GM12875 (cell line): Measurements from ENCODE around the gene FAF1.

Experiments used
- H3K4me3 ChIP-seq: one replicate; pipeline ENCODE4 v1.5.1; 2011; ENCODE audit warnings: low read depth, low read length, control low read depth
- CTCF ChIP-seq: IDR thresholded peaks from 2 replicates; pipeline ENCODE4 v1.5.1; 2011; ENCODE audit warnings: low read depth, mild to moderate bottlenecking, control low read depth, inconsistent platforms, low read length, moderate library complexity, borderline replicate concordance; ENCODE audit not compliant: insufficient read depth

The FAF1 gene

GRCh38 chr1:50516056-50516455 lies 444.0 kb downstream of the FAF1 start:
- no peak for TF ChIP-seq CTCF
- H3K4me3 ChIP-seq: no peak overlapping the region

- H3K4me3 ChIP-seq: no peak overlapping the region
- no peak for TF ChIP-seq CTCF
Observed at GRCh38 chr1:50508040-50508586, 452.0 kb downstream of the FAF1 start.

- H3K4me3 ChIP-seq: no peak overlapping the region
- no peak for TF ChIP-seq CTCF
Observed at GRCh38 chr1:50505427-50505826, 454.6 kb downstream of the FAF1 start.

- no peak for TF ChIP-seq CTCF
- no peak overlapping the region for H3K4me3 ChIP-seq
Observed at GRCh38 chr1:50503515-50503914, 456.6 kb downstream of the FAF1 start.

- TF ChIP-seq CTCF: no peak
- H3K4me3 ChIP-seq: no peak overlapping the region
Observed at GRCh38 chr1:50502147-50502546, 457.9 kb downstream of the FAF1 start.

- H3K4me3 ChIP-seq: no peak overlapping the region
- no peak for TF ChIP-seq CTCF
Observed at GRCh38 chr1:50497007-50497406, 463.1 kb downstream of the FAF1 start.

- no peak for TF ChIP-seq CTCF
- no peak overlapping the region for H3K4me3 ChIP-seq
Observed at GRCh38 chr1:50493710-50494109, 466.4 kb downstream of the FAF1 start.
